GM20431 (cell line): ENCODE measurements around the gene SLC35B1.
"Not testable (repeated sequence)": the region's sequence is repeated elsewhere in the genome, so short reads cannot be mapped to it uniquely, and the experiment has no call there.

Experiments used
- in situ Hi-C: fragments of 300-500 bp; cut with MseI, MboI; formaldehyde crosslinking; loops from one replicate; pipeline ENCODE4 v1.15.0; 2020; ENCODE audit warnings: low sequenced_read_pairs; ENCODE audit not compliant: unreplicated experiment

SLC35B1 gene

DNA sequence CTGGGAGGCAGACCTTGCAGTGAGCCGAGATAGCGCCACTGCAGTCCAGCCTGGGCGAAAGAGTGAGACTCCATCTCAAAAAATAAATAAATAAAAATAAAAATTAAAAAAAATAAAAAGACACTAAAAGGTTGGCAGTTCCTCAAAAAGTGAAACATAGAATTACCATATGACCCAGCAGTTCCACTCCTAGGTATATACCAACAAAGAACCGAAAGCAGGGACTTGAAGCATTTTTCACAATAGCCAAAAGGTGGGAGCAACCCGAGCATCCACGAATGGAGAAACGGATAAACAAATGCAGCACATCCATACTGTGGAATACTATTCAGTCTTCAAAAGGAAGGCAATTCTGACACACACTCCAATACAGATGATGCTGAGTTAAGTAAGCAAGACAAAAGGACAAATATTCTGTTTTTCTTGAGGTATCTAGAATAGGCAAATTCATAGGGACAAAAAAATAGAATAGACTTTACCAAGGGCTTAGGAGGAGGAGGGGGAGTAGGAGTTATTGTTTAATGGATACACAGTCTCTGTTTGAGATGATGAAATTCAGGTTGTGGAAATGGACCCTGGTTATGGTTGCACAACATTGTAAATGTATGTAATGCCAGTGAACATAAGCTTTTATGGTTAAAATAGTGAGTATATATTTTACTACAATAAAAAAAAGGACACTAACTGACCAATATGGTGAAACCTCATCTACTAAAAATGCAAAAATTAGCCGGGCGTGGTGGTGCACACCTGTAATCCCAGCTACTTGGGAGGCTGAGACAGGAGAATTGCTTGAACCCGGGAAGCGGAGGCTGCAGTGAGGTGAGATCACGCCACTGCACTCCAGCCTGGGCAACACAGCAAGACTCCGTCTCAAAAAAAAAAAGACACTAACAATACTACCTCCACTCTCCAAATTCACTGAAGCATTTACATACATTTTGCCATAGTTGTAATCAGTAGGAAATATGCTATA, 27.0 kb upstream of the SLC35B1 start:
- in situ Hi-C loops, result no loop called here

DNA sequence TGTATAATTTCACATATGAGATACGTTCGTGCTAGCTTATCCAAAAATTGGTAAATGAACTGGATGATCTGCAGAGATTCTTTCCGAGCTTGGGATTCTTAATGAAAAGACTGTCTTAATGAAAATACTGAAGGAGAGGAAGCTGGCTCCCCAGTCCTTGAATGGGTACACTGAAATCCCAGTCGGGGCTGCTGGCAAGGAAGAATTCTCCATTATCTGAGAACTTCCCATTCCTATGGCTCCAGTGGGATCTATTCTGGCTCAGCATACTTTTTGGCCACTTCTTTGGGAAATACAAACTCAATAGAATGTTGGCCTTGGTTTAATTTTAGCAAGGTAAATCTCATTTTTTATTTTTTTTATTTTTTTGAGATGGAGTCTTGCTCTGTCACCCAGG, 23.7 kb upstream of the SLC35B1 start:
- in situ Hi-C loops, result no loop called here

DNA sequence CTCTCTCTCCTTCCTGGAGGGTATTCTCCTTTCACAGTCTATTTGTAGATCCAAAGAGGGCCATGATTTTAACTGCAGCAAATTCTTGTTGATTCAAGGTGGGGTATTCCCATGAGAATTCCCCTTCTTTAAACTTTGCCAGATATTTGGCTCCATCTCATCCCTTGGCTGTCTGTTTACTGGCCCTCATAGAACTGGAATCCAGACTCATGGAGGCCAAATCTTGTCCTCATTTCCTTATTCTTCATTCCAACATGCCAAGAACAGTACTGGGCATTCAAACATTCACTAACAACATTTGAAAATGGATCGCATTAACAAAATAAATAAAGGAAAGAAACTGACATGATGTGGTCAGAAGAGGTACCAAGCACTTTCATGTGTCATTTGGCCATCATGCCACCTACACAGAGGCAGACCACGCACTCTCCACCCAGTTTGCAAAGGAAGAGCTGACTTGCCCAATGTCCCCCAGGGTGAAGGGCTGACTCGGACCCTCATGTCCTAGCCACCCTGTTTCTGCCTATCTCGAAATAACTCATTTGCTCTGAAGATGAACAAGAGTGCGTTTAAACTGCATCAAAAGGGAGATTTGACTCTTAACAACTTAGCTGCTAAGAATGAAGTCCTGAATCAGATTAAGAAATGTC, 23.1 kb upstream of the SLC35B1 start:
- in situ Hi-C loops, result no loop called here

DNA sequence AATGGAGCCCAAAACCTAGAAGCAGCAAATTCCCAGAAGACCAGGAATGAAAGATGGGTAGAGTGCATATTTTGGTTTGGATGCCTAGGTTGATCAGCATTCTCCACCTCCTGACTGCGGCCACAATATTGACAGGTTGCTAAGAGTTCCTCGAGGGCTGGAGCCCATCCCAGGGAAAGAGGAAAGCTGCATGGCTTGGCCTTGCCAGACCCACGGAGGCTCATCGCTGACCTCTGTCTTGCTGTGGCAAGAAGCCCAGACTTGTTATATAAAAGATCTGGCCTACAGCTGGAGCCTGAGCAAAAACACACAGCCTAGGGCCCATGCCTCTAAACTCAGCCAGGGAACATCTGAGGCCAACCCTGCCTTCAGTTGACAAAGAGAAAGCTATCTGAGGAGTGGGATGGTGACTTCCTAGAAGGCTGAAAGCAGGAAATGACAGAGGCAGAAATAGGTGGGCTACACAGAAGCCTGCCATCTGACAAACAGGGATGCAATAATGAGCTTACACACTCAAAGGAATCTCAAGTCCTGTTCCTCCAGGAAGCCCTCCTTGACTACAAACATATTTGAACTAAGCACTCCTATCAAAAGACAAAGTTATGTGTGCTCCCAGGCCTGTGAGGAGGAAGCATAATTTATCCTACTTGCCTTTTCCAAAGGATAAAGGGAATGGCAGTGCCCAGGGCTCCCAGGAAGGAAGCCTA, 22.5 kb upstream of the SLC35B1 start:
- in situ Hi-C loops, result no loop called here

DNA sequence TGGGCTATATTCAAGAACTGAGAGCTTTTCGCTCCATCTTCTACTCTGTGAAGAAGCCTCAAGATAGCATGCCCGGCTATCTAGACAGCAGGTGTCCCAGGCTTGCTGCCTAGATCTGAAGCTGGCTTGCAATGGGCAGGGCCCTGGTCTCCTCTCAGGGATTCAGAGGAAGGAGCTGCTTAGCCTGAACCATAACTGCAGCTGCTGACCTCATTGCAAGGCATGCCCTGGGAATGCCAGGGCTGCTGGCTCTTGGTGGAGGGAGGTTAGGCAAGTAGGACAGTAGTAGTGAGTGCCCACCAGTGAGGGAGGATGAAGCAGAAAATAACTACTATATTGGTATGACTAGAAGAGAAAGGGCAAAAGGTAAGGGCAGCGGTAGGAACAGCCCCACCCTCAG, 21.3 kb upstream of the SLC35B1 start:
- in situ Hi-C loops, result no loop called here

DNA sequence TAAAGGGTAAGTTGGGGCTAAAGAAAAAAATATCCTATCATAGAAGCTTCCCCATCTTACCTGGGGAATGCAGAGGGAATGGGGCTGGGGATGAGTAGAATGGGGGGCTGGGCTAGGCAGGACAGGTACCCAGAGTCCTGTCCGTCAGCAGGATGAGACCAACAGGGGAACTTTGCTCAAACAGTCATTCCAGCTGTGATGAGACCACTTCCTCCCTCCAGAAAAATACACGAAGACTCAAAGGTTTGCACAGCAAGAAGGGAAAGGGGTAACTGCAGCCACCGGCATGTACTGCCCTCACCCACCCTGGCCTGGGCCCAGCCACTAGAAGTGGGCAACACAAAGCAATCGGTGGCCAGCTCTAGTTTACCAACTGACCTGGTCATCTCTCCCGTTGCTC, 20.7 kb upstream of the SLC35B1 start:
- in situ Hi-C loops, result no loop called here

- in situ Hi-C loops, result no loop called here
Observed at GRCh38 chr17:49727380-49727779, 19.6 kb upstream of the SLC35B1 start.

- in situ Hi-C loops, result no loop called here
Observed at GRCh38 chr17:49725452-49726130, 17.8 kb upstream of the SLC35B1 start.

GRCh38 chr17:49724552-49724951, 16.8 kb upstream of the SLC35B1 start:
- in situ Hi-C loops, result not testable (repeated sequence)

GRCh38 chr17:49723423-49723822, 15.7 kb upstream of the SLC35B1 start:
- in situ Hi-C loops, result no loop called here

DNA sequence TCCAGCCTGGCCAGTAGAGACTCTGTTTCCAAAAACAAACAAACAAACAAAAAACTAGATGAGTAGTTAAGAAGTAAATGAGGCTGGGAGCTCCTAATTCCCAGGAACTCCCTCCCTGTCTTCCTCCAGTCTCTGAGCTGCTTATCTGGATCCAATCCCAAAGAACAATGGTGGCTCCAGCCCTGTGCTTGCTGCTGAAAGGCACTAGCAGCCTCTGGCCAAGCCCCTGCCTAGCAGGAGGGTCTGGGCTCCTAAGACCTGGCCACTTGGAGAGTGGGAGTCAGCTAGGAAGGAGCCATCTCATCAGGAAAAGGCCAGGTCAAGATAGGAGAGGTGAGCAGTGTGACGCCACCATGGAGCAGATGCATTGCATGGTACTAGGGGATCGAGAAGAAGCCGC, 14.3 kb upstream of the SLC35B1 start:
- in situ Hi-C loops, result no loop called here

GRCh38 chr17:49717371-49717861, 9.7 kb upstream of the SLC35B1 start:
- in situ Hi-C loops, result loop anchor here (10.0 kb wide), 1 partner anchor 57 kb away; no protein-coding TSS in a partner anchor

- in situ Hi-C loops, result loop anchor here (10.0 kb wide), 1 partner anchor 58 kb away; no protein-coding TSS in a partner anchor
Observed at GRCh38 chr17:49716668-49717364, 9.1 kb upstream of the SLC35B1 start.

GRCh38 chr17:49715717-49716279, 8.0 kb upstream of the SLC35B1 start:
- in situ Hi-C loops, result loop anchor here (10.0 kb wide), 1 partner anchor 59 kb away; no protein-coding TSS in a partner anchor

GRCh38 chr17:49715216-49715615, 7.5 kb upstream of the SLC35B1 start:
- in situ Hi-C loops, result loop anchor here (10.0 kb wide), 1 partner anchor 60 kb away; no protein-coding TSS in a partner anchor

GRCh38 chr17:49708515-49709183, 885 bp upstream of the SLC35B1 start:
- in situ Hi-C loops, result no loop called here

- in situ Hi-C loops, result no loop called here
Observed at GRCh38 chr17:49707246-49707607, 537 bp downstream of the SLC35B1 start.

- in situ Hi-C loops, result no loop called here
Observed at GRCh38 chr17:49705254-49705653, 2.5 kb downstream of the SLC35B1 start.
